ENCODE measurements around the gene LGALS1. TPM values are rescaled to one million over a fixed set of nuclear protein-coding genes. Genes with fewer than 3 reads are reported as not detected.

LGALS1 gene
- 71.4 TPM for polyA plus RNA-seq (2013, experiment 1 of 4)
- 71.3 TPM for polyA plus RNA-seq (2013, experiment 2 of 4)
- polyA plus RNA-seq (2013, experiment 3 of 4): 92.4 TPM
- 119 TPM for polyA plus RNA-seq (2013, experiment 4 of 4)

- WGBS, 2 experiments: 50 to 54% methylated on average over 33 to 34 of the region's 34 CpGs
- Histone ChIP-seq H3K36me3 (ENCODE audit: control insufficient read depth, insufficient read depth, low read length) (no peaks in the 10 kb centered on the region), H3K27ac (ENCODE audit: insufficient read depth, low read depth, low read length, poor library complexity, severe bottlenecking) (no peak within 1 kb of the TSS), H3K27me3 (ENCODE audit: control insufficient read depth, insufficient read depth, low read length, poor library complexity, severe bottlenecking) (peaks cover 17% of the 10 kb centered on the region), H3K4me3 (ENCODE audit: insufficient read depth, low read depth, low read length) (peak within 1 kb of the TSS; percentile 3), H3K9me3 (ENCODE audit: control insufficient read depth, low read length) (no peaks in the 10 kb centered on the region), H3K4me1 (ENCODE audit: control insufficient read depth, insufficient read depth, low read length) (peaks cover 5% of the 10 kb centered on the region)
Measured at GRCh38 chr22:37674951-37675929, at the start of gene LGALS1. LGALS1 (plus strand) TSS chr22:37675636; CDS start chr22:37675703, 67 bp downstream.

- Histone ChIP-seq H3K36me3 (ENCODE audit: control insufficient read depth, insufficient read depth, low read length) (peaks cover 8% of the 10 kb centered on the region), H3K4me3 (ENCODE audit: insufficient read depth, low read depth, low read length) (no peak overlapping the region), H3K9me3 (ENCODE audit: control insufficient read depth, low read length) (no peaks in the 10 kb centered on the region), H3K27me3 (ENCODE audit: control insufficient read depth, insufficient read depth, low read length, poor library complexity, severe bottlenecking) (no peaks in the 10 kb centered on the region), H3K4me1 (ENCODE audit: control insufficient read depth, insufficient read depth, low read length) (no peaks in the 10 kb centered on the region), H3K27ac (ENCODE audit: insufficient read depth, low read depth, low read length, poor library complexity, severe bottlenecking) (no peak overlapping the region)
- 92 to 96% methylated on average over 14 of the region's 14 CpGs for WGBS, 2 experiments
Measured at GRCh38 chr22:37625737-37626136, 49.7 kb upstream of the LGALS1 start.

DNA sequence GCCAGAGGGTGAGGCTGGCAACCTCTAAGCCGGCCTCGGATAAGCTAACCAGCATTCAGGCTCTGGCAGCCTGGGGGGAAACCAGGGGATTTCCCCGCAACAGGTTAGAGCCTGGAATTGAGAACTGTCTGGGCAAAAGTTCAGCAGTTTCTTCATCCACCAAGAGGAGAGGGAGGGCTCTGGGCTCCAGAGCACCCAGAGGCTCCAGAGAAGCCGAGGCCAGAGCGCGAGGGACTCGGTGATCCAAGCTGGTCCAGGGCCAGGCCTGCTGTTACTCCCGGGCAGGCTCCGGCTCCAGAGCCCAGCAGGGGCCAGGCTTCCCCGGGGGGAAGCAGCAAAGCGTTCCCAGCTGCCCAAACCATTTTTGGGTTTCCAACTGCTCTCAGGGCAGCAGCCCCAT lies 49.3 kb upstream of the LGALS1 start:
- Histone ChIP-seq H3K27me3 (ENCODE audit: control insufficient read depth, insufficient read depth, low read length, poor library complexity, severe bottlenecking) (no peaks in the 10 kb centered on the region), H3K9me3 (ENCODE audit: control insufficient read depth, low read length) (no peaks in the 10 kb centered on the region), H3K4me1 (ENCODE audit: control insufficient read depth, insufficient read depth, low read length) (no peaks in the 10 kb centered on the region), H3K36me3 (ENCODE audit: control insufficient read depth, insufficient read depth, low read length) (peaks cover 8% of the 10 kb centered on the region), H3K4me3 (ENCODE audit: insufficient read depth, low read depth, low read length) (no peak overlapping the region), H3K27ac (ENCODE audit: insufficient read depth, low read depth, low read length, poor library complexity, severe bottlenecking) (no peak overlapping the region)
- WGBS, 2 experiments: 90 to 91% methylated on average over 11 of the region's 11 CpGs

GRCh38 chr22:37626556-37627075 lies 48.8 kb upstream of the LGALS1 start:
- no peak overlapping the region for H3K4me3 ChIP-seq (ENCODE audit: insufficient read depth, low read depth, low read length)
- WGBS, 2 experiments: 90 to 93% methylated on average over 13 of the region's 13 CpGs
- peaks cover 8% of the 10 kb centered on the region for H3K36me3 ChIP-seq (ENCODE audit: control insufficient read depth, insufficient read depth, low read length)
- H3K9me3 ChIP-seq (ENCODE audit: control insufficient read depth, low read length): no peaks in the 10 kb centered on the region
- no peak overlapping the region for H3K27ac ChIP-seq (ENCODE audit: insufficient read depth, low read depth, low read length, poor library complexity, severe bottlenecking)
- no peaks in the 10 kb centered on the region for H3K27me3 ChIP-seq (ENCODE audit: control insufficient read depth, insufficient read depth, low read length, poor library complexity, severe bottlenecking)
- no peaks in the 10 kb centered on the region for H3K4me1 ChIP-seq (ENCODE audit: control insufficient read depth, insufficient read depth, low read length)

DNA sequence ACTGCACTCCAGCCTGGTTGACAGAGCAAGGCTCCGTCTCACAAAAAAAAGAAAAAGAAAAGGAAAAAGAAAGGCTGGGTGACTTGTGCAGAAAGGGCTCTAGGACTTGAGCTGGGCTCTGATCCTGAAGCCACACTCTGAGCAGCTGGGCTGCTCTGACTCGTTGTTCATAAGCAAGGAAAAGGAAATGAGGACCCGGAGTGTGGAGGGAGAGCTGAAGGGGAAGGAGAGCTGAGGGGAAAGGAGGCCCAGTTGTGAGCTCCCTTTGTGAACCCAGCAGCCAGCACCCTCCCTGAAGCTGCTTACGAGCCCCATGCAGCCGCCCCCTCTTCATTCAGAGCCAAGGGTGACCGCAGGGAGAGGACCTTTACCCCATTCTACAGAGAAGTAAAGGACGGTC lies 48.3 kb upstream of the LGALS1 start:
- Histone ChIP-seq H3K27ac (ENCODE audit: insufficient read depth, low read depth, low read length, poor library complexity, severe bottlenecking) (no peak overlapping the region), H3K4me1 (ENCODE audit: control insufficient read depth, insufficient read depth, low read length) (no peaks in the 10 kb centered on the region), H3K27me3 (ENCODE audit: control insufficient read depth, insufficient read depth, low read length, poor library complexity, severe bottlenecking) (no peaks in the 10 kb centered on the region), H3K9me3 (ENCODE audit: control insufficient read depth, low read length) (no peaks in the 10 kb centered on the region), H3K4me3 (ENCODE audit: insufficient read depth, low read depth, low read length) (no peak overlapping the region), H3K36me3 (ENCODE audit: control insufficient read depth, insufficient read depth, low read length) (peaks cover 8% of the 10 kb centered on the region)
- 92 to 94% methylated on average over 7 of the region's 7 CpGs for WGBS, 2 experiments

DNA sequence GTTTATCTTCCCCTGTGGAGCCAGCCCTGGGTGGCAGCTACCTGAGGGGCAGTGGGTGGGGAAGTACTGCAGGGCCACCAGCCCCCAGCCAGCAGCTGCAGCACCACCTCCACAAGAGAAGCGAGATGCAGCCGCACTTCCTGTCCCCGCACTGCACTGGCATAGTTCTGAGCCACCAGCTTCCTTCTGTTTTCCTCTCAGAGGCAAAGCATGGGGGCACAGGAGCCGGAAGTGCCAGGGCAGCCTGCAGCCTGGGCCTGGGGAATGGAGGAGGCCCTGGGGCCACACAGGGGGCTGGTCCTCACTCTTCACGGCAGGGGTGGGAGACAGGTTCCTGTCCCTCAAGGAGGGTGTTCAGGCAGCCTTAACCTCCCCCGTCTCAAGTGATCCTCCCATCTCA lies 47.9 kb upstream of the LGALS1 start:
- H3K27me3 ChIP-seq (ENCODE audit: control insufficient read depth, insufficient read depth, low read length, poor library complexity, severe bottlenecking): no peaks in the 10 kb centered on the region
- peaks cover 8% of the 10 kb centered on the region for H3K36me3 ChIP-seq (ENCODE audit: control insufficient read depth, insufficient read depth, low read length)
- H3K4me3 ChIP-seq (ENCODE audit: insufficient read depth, low read depth, low read length): no peak overlapping the region
- H3K9me3 ChIP-seq (ENCODE audit: control insufficient read depth, low read length): no peaks in the 10 kb centered on the region
- H3K27ac ChIP-seq (ENCODE audit: insufficient read depth, low read depth, low read length, poor library complexity, severe bottlenecking): no peak overlapping the region
- 94 to 95% methylated on average over 6 of the region's 6 CpGs for WGBS, 2 experiments
- no peaks in the 10 kb centered on the region for H3K4me1 ChIP-seq (ENCODE audit: control insufficient read depth, insufficient read depth, low read length)

DNA sequence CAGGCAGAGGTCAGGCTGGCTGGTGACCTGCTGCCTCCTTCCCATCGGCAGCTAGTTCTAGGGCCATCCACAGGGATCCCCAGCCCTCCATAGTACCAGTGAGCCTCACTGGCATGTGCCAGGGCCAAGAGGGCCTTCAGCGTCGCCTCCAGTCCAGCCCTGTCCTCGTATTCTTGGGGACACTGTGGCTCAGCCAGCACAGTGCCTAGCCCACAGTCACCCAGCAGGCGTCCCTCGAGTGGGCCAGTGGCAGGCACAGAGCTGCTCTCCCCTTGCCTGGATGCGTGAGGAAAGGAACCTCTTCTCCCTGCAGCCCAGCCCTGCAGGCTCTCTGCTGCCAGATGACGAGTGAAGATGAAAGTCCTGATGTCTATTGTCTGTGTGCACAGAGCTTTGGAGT lies 46.6 kb upstream of the LGALS1 start:
- Histone ChIP-seq H3K9me3 (ENCODE audit: control insufficient read depth, low read length) (no peaks in the 10 kb centered on the region), H3K4me1 (ENCODE audit: control insufficient read depth, insufficient read depth, low read length) (peaks cover 9% of the 10 kb centered on the region), H3K36me3 (ENCODE audit: control insufficient read depth, insufficient read depth, low read length) (peaks cover 8% of the 10 kb centered on the region), H3K4me3 (ENCODE audit: insufficient read depth, low read depth, low read length) (no peak overlapping the region), H3K27ac (ENCODE audit: insufficient read depth, low read depth, low read length, poor library complexity, severe bottlenecking) (no peak overlapping the region), H3K27me3 (ENCODE audit: control insufficient read depth, insufficient read depth, low read length, poor library complexity, severe bottlenecking) (no peaks in the 10 kb centered on the region)
- WGBS, 2 experiments: 94 to 97% methylated on average over 8 of the region's 8 CpGs

DNA sequence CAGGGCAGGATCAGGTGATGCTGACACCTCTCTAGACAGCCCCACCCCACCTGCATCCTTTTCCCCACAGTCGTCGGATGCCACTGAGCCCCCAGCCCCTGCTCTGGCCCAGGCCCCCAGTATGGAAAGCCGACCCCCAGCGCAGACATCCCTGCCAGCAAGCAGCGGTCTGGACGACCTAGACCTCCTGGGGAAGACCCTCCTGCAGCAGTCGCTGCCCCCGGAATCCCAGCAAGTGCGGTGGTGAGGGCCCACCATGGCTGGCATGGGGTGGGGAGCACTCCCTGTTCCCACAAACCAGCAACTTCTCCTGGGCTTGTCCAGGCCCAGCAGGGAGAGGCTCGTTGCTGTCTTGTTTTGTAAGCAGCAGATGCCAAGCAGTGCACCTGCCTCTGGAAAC lies 45.5 kb upstream of the LGALS1 start:
- Histone ChIP-seq H3K36me3 (ENCODE audit: control insufficient read depth, insufficient read depth, low read length) (peaks cover 5% of the 10 kb centered on the region), H3K4me3 (ENCODE audit: insufficient read depth, low read depth, low read length) (no peak overlapping the region), H3K27me3 (ENCODE audit: control insufficient read depth, insufficient read depth, low read length, poor library complexity, severe bottlenecking) (no peaks in the 10 kb centered on the region), H3K4me1 (ENCODE audit: control insufficient read depth, insufficient read depth, low read length) (peaks cover 18% of the 10 kb centered on the region), H3K27ac (ENCODE audit: insufficient read depth, low read depth, low read length, poor library complexity, severe bottlenecking) (no peak overlapping the region), H3K9me3 (ENCODE audit: control insufficient read depth, low read length) (no peaks in the 10 kb centered on the region)
- WGBS, 2 experiments: 89 to 94% methylated on average over 10 of the region's 10 CpGs

- H3K27ac ChIP-seq (ENCODE audit: insufficient read depth, low read depth, low read length, poor library complexity, severe bottlenecking): no peak overlapping the region
- peaks cover 5% of the 10 kb centered on the region for H3K36me3 ChIP-seq (ENCODE audit: control insufficient read depth, insufficient read depth, low read length)
- H3K9me3 ChIP-seq (ENCODE audit: control insufficient read depth, low read length): no peaks in the 10 kb centered on the region
- H3K4me3 ChIP-seq (ENCODE audit: insufficient read depth, low read depth, low read length): no peak overlapping the region
- no peaks in the 10 kb centered on the region for H3K27me3 ChIP-seq (ENCODE audit: control insufficient read depth, insufficient read depth, low read length, poor library complexity, severe bottlenecking)
- peaks cover 18% of the 10 kb centered on the region for H3K4me1 ChIP-seq (ENCODE audit: control insufficient read depth, insufficient read depth, low read length)
- WGBS, 2 experiments: 91 to 93% methylated on average over 9 of the region's 9 CpGs
Measured at GRCh38 chr22:37630839-37631435, 44.5 kb upstream of the LGALS1 start.
